NCI-H2081 treated with DMSO at 0.1 percent for 48 hours (cell line): ENCODE data around the gene ZBTB16.

ENCODE experiments used
- DNase-seq: peaks from one replicate; lab custom pipeline; 2025; lab: John Stamatoyannopoulos, UW

ZBTB16 gene

GRCh38 chr11:114185436-114185835, 125.9 kb downstream of the ZBTB16 start:
- no peak for DNase-seq

- no peak for DNase-seq
Observed at GRCh38 chr11:114187173-114187572, 127.7 kb downstream of the ZBTB16 start.

GRCh38 chr11:114188851-114189570, 129.5 kb downstream of the ZBTB16 start:
- no peak for DNase-seq

GRCh38 chr11:114190630-114191029, 131.1 kb downstream of the ZBTB16 start:
- DNase-seq, result no peak

GRCh38 chr11:114191893-114192292, 132.4 kb downstream of the ZBTB16 start:
- DNase-seq, result no peak

GRCh38 chr11:114192841-114193389, 133.4 kb downstream of the ZBTB16 start:
- DNase-seq, result no peak

- no peak for DNase-seq
Observed at GRCh38 chr11:114193730-114194679, 134.5 kb downstream of the ZBTB16 start.

- DNase-seq, result no peak
Observed at GRCh38 chr11:114194702-114195101, 135.2 kb downstream of the ZBTB16 start.

- no peak for DNase-seq
Observed at GRCh38 chr11:114195151-114195550, 135.6 kb downstream of the ZBTB16 start.

- DNase-seq, result no peak
Observed at GRCh38 chr11:114195981-114196731, 136.6 kb downstream of the ZBTB16 start.

- DNase-seq, result no peak
Observed at GRCh38 chr11:114196997-114197703, 137.6 kb downstream of the ZBTB16 start.

- DNase-seq, result no peak
Observed at GRCh38 chr11:114197799-114198500, 138.4 kb downstream of the ZBTB16 start.

- no peak for DNase-seq
Observed at GRCh38 chr11:114199051-114199450, 139.5 kb downstream of the ZBTB16 start.

- peak; percentile 84 for DNase-seq
Observed at GRCh38 chr11:114200351-114201133, 141.0 kb downstream of the ZBTB16 start.

- DNase-seq, result no peak
Observed at GRCh38 chr11:114201219-114201618, 141.7 kb downstream of the ZBTB16 start.

GRCh38 chr11:114202011-114202609, 142.6 kb downstream of the ZBTB16 start:
- DNase-seq, result no peak

- DNase-seq, result no peak
Observed at GRCh38 chr11:114207096-114207495, 147.6 kb downstream of the ZBTB16 start.

GRCh38 chr11:114208377-114208776, 148.9 kb downstream of the ZBTB16 start:
- DNase-seq, result no peak

GRCh38 chr11:114209343-114209742, 149.8 kb downstream of the ZBTB16 start:
- DNase-seq, result no peak
